K562 (cell line): ENCODE measurements around the gene STIM1. TPM values are rescaled to one million over a fixed set of nuclear protein-coding genes. Genes with fewer than 3 reads are reported as not detected.
A peak's percentile ranks its signal among the peaks of the same experiment; 100 is the strongest.

Experiments
- BHLHE40 ChIP-seq: IDR thresholded peaks from 2 replicates; pipeline ENCODE4 v1.6.1; 2011; ENCODE audit warnings: low read length, improper control_type of control experiment
- CBX5 ChIP-seq: IDR thresholded peaks from 2 replicates; pipeline ENCODE4 v1.6.1; 2014; ENCODE audit warnings: low read depth, borderline replicate concordance
- CHD1 ChIP-seq: fragments of 200-600 bp; sonication (generic); IDR thresholded peaks from one replicate; pipeline ENCODE4 v1.6.1; 2012; ENCODE audit warnings: mild to moderate bottlenecking, moderate library complexity, low read length, inconsistent platforms
- FOXM1 ChIP-seq, 2 experiments: fragments of 450-650 bp in 1 of 2; sonication (generic) in 1 of 2; formaldehyde crosslinking in 1 of 2; IDR thresholded peaks; 2 replicates each; pipeline versions ENCODE4 v1.6.1 to v1.9.0; 2017 to 2022; ENCODE audit warnings: low read depth in 2 of 2, mild to moderate bottlenecking in 2 of 2, missing genetic modification reagents in 1 of 2, moderate library complexity in 1 of 2
- MCM2 ChIP-seq: fragments of 450-650 bp; IDR thresholded peaks from 2 replicates; pipeline ENCODE4 v1.6.1; 2017; ENCODE audit warnings: low read depth, mild to moderate bottlenecking
- MEIS2 ChIP-seq: fragments of 450-650 bp; IDR thresholded peaks from 2 replicates; pipeline ENCODE4 v1.6.1; 2014; ENCODE audit warnings: mild to moderate bottlenecking; ENCODE audit not compliant: partially characterized antibody
- NELFE ChIP-seq: IDR thresholded peaks from 2 replicates; pipeline ENCODE4 v1.6.1; 2011; ENCODE audit warnings: mild to moderate bottlenecking; ENCODE audit not compliant: insufficient read depth, insufficient read length
- NKRF ChIP-seq: fragments of 450-650 bp; IDR thresholded peaks from 2 replicates; pipeline ENCODE4 v1.6.1; 2016; ENCODE audit warnings: borderline replicate concordance
- POLR2H ChIP-seq: IDR thresholded peaks from 2 replicates; pipeline ENCODE4 v1.6.1; 2016; ENCODE audit warnings: missing genetic modification characterization, low read depth, mild to moderate bottlenecking, control low read depth, missing compliant biosample characterization, moderate library complexity
- SETDB1 ChIP-seq: IDR thresholded peaks from one replicate; pipeline ENCODE4 v1.6.1; 2012; ENCODE audit warnings: low read length, control low read depth, inconsistent platforms
- STAT5B ChIP-seq: fragments of 250-450 bp; sonication (Bioruptor Pico); IDR thresholded peaks from 2 replicates; pipeline ENCODE4 v1.8.0; 2021; ENCODE audit warnings: mild to moderate bottlenecking, inconsistent platforms
- TEAD4 ChIP-seq, 2 experiments: sonication (generic) in 1 of 2; formaldehyde crosslinking in 1 of 2; IDR thresholded peaks; 2 replicates each; pipeline versions ENCODE4 v1.6.1 to v1.8.0; 2012 to 2022; ENCODE audit warnings: borderline replicate concordance in 1 of 2, inconsistent platforms in 1 of 2, low read length in 1 of 2, mild to moderate bottlenecking in 1 of 2, missing genetic modification reagents in 1 of 2
- ZBTB11 ChIP-seq, 3 experiments: fragments of 200-800 bp in 1 of 3; fragments of 250-450 bp in 1 of 3; fragments of 450-650 bp in 1 of 3; sonication (Bioruptor Pico) in 1 of 3; sonication (Bioruptor generic) in 1 of 3; formaldehyde crosslinking in 1 of 3; IDR thresholded peaks; 2 replicates each; pipeline versions ENCODE4 v1.6.1 to v1.8.0; 2016 to 2022; ENCODE audit warnings: mild to moderate bottlenecking in 2 of 3, missing genetic modification characterization in 2 of 3, missing compliant biosample characterization in 1 of 3, moderate library complexity in 1 of 3
- ZC3H8 ChIP-seq: fragments of 450-650 bp; IDR thresholded peaks from 2 replicates; pipeline ENCODE4 v1.6.1; 2017
- polyA plus RNA-seq, 8 experiments: library from polyadenylated mRNA; depleted of rRNA in 4 of 8; stranded (reverse) in 5 of 8; unstranded in 3 of 8; fragments of >200 nt; fragmentation: Nextera tagmentation in 2 of 8; fragmentation: Illumina TruSeq in 1 of 8; extraction: Ambion mirVana in 2 of 8; extraction: Trizol in 1 of 8; gene quantifications; 2 replicates each; pipeline versions ENCODE4 v1.2.1 to v1.2.3, GENCODE V29; 2011 to 2014; ENCODE audit warnings: inconsistent platforms in 1 of 8, missing spikeins in 1 of 8
- total RNA-seq, 7 experiments: library from RNA; depleted of rRNA in 6 of 7; stranded (reverse); fragments of >200 nt in 6 of 7; fragmentation: Illumina TruSeq in 2 of 7; extraction: Trizol in 2 of 7; gene quantifications; 2 replicates each; pipeline versions ENCODE4 v1.2.1 to v1.2.3, GENCODE V29; 2011 to 2021; ENCODE audit warnings: low replicate concordance in 1 of 7

Gene STIM1
- total and polyA plus RNA-seq, 9 of the 15 experiments (the other 6 are each of a cell fraction or from before 2014, with no cell fraction given) = 7.7 to 50.5 (median 22.5) TPM

DNA sequence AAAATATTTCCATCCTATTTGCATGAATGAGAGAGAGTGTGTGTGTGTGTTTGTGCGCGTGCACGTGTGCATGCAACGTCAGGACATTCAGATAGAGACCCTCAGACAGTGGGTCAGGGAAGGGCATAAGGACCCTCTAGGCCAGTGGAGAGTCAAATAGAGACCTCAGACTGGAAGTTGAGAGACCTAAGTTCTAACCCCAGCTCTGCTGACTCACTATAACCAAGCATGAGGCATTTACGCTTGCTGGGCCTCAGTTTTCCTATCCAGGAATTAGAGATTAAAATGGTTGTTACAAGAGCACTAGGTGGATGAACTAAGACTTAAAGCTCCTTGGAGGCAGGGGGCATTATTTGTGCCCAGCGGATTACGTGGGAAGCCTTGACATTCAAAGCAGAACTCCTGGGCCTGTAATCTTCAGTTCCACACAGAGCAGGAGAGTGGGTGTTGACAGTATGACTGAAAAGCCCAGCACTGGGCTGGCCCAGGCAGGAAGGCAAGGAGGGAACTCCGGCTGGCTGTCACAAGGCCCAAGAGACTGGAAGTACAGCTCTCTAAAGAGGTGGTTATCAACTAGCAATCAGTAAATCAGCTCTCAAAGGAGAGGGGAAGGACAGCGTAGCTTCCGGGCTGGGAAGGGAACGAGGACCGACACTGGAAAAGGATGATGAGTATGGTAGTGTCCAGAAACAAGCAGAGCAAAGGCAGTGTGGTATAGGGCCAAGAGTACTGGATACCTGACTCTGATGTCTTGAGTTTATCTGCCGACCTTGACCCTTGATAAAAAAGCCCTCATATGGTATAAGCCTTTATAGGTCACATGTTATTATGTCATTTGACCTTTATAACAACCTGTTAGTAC is 23.9 kb upstream of the STIM1 start (continued):
- TF ChIP-seq ZBTB11 (CRISPR knock-in tag; IDR thresholded peaks at IDR 0.05) (peak in 1 of 3 experiments; percentile 69; a peak in 2 of 6 replicates), STAT5B (no peak), SETDB1 (no peak), MCM2 (no peak), NELFE (no peak), MEIS2 (peak; percentile 83), POLR2H (tag) (peak; percentile 25; the same call in 1 of the 2 replicates), TEAD4 (IDR thresholded peaks at IDR 0.05; ENCODE audit: low read length) (0 out of 2 replicates have a peak, but pooled peaks have one; percentile 28), TEAD4 (CRISPR knock-in tag; IDR thresholded peaks at IDR 0.05; ENCODE audit: borderline replicate concordance) (no peak), BHLHE40 (no peak), ZC3H8 (no peak), NKRF (no peak), FOXM1 (IDR thresholded peaks at IDR 0.05; ENCODE audit: low read depth) (no peak), FOXM1 (CRISPR knock-in tag; IDR thresholded peaks at IDR 0.05; ENCODE audit: low read depth) (no peak), CHD1 (no peak), CBX5 (no peak; the same call in 1 of the 2 replicates)
